Prostate gland (tissue), 2 donors: ENCODE measurements around the gene WSB1.

Source experiments
- POLR2A ChIP-seq: fragments of 450-650 bp; IDR thresholded peaks from one replicate; pipeline ENCODE4 v1.6.1; 2016; ENCODE audit warnings: antibody characterized with exemption, mild to moderate bottlenecking
- TF ChIP-seq, protein P1 (sequence below), 4 experiments: fragments of 200-600 bp in 2 of 4; fragments of 450-650 bp in 2 of 4; sonication (generic) in 2 of 4; IDR thresholded peaks; 1 replicate in 3 of 4; 2 replicates in 1 of 4; pipeline ENCODE4 v1.5.1; 2016 to 2019; ENCODE audit warnings: antibody characterized with exemption in 4 of 4, mild to moderate bottlenecking in 2 of 4, moderate library complexity in 2 of 4

DNA sequence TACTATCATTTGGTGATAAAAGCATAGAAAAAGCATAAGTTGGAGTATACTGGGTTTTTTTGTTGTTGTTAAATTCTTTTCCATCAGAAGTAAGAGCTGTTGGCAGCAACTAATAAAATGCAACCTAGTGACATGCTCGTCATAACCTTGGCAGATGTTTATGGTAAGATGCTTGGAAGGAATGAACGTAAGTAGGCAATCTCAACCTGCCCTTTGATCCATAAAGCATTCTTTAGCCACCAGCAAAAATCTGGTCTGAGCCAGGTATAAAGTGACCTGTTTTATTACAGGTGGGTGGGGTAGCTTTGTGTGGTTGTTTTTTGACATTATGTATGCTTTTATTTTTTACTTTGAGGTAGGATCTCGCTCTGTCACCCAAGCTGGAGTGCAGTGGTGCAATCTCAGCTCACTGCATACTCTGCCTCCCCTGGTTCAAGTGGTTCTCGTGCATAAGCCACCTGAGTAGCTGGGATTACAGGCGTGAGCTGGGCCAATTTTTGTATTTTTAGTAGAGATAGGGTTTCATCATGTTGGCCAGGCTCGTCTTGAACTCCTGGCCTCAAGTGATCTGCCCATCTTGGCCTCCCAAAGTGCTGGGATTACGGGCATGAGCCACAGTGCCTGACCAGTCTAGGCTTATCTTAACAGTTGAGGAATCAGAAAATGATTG is 22.0 kb downstream of the WSB1 start:
- TF ChIP-seq, protein P1, sequence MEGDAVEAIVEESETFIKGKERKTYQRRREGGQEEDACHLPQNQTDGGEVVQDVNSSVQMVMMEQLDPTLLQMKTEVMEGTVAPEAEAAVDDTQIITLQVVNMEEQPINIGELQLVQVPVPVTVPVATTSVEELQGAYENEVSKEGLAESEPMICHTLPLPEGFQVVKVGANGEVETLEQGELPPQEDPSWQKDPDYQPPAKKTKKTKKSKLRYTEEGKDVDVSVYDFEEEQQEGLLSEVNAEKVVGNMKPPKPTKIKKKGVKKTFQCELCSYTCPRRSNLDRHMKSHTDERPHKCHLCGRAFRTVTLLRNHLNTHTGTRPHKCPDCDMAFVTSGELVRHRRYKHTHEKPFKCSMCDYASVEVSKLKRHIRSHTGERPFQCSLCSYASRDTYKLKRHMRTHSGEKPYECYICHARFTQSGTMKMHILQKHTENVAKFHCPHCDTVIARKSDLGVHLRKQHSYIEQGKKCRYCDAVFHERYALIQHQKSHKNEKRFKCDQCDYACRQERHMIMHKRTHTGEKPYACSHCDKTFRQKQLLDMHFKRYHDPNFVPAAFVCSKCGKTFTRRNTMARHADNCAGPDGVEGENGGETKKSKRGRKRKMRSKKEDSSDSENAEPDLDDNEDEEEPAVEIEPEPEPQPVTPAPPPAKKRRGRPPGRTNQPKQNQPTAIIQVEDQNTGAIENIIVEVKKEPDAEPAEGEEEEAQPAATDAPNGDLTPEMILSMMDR (IDR thresholded peaks at IDR 0.05): no peak
- TF ChIP-seq POLR2A: no peak
